HG03045 (cell line): ENCODE results near the gene FTCDNL1.

Source experiments
- ATAC-seq: cut with Tn5 transposase; IDR thresholded peaks from one replicate; pipeline ENCODE4 v1.9.1; 2021; ENCODE audit warnings: mild to moderate bottlenecking, moderate library complexity; ENCODE audit not compliant: unreplicated experiment

The FTCDNL1 gene

GRCh38 chr2:199743415-199744120, 107.4 kb downstream of the FTCDNL1 start:
- no peak for ATAC-seq

GRCh38 chr2:199742884-199743283, 108.1 kb downstream of the FTCDNL1 start:
- no peak for ATAC-seq

- no peak for ATAC-seq
Measured at GRCh38 chr2:199740111-199740428, 110.9 kb downstream of the FTCDNL1 start.

GRCh38 chr2:199739413-199740110, 111.4 kb downstream of the FTCDNL1 start:
- ATAC-seq: no peak

GRCh38 chr2:199738727-199739412, 112.1 kb downstream of the FTCDNL1 start:
- ATAC-seq: no peak

GRCh38 chr2:199734651-199735050, 116.3 kb downstream of the FTCDNL1 start:
- ATAC-seq: no peak

GRCh38 chr2:199734011-199734410, 117.0 kb downstream of the FTCDNL1 start:
- no peak for ATAC-seq

- no peak for ATAC-seq
Measured at GRCh38 chr2:199727801-199728200, 123.2 kb downstream of the FTCDNL1 start.

GRCh38 chr2:199727306-199727705, 123.7 kb downstream of the FTCDNL1 start:
- ATAC-seq: no peak

- ATAC-seq: no peak
Measured at GRCh38 chr2:199718074-199718473, 132.9 kb downstream of the FTCDNL1 start.

- no peak for ATAC-seq
Measured at GRCh38 chr2:199717587-199717907, 133.4 kb downstream of the FTCDNL1 start.

GRCh38 chr2:199716807-199717586, 134.0 kb downstream of the FTCDNL1 start:
- ATAC-seq: no peak

- ATAC-seq: no peak
Measured at GRCh38 chr2:199713746-199714145, 137.2 kb downstream of the FTCDNL1 start.

- no peak for ATAC-seq
Measured at GRCh38 chr2:199710551-199710950, 140.4 kb downstream of the FTCDNL1 start.
